GM18867 (cell line): ENCODE measurements around the gene SLC16A12.
"Not testable (repeated sequence)": the region's sequence is repeated elsewhere in the genome, so short reads cannot be mapped to it uniquely, and the experiment has no call there.

ENCODE experiments used
- ATAC-seq: cut with Tn5 transposase; IDR thresholded peaks from one replicate; pipeline ENCODE4 v1.9.1; 2021; ENCODE audit warnings: mild to moderate bottlenecking, moderate library complexity; ENCODE audit not compliant: unreplicated experiment

The SLC16A12 gene

DNA sequence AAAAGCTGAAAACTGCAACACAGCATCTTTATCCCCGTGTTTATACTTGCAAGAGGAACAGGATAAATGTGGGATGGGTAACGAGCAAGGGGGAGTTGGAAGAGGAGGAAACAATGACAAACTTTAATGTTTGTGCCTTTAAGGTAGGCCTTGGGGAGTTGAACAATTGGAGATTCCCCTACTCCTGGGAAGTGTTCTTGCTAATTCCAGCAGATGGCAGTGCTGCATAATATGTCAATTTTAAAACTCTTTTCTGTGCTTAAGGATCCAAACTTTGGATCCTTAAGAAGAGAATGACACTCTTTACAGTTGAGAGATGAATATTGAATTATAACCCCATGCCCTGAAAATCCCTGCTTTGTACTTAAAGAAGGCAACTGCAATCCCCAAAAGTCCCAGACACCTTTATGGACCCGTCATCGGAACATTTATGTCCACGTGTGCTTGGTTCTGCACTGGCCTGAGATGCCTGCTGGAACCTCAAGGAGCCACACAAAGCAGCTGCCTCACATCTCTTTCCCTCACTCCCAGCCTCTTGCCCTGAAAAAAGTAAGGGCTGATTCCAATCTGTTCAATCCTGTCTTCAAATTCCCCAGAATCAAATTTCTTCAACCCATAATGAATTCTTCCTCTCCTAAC lies 109.0 kb downstream of the SLC16A12 start:
- peak; percentile 51 for ATAC-seq

DNA sequence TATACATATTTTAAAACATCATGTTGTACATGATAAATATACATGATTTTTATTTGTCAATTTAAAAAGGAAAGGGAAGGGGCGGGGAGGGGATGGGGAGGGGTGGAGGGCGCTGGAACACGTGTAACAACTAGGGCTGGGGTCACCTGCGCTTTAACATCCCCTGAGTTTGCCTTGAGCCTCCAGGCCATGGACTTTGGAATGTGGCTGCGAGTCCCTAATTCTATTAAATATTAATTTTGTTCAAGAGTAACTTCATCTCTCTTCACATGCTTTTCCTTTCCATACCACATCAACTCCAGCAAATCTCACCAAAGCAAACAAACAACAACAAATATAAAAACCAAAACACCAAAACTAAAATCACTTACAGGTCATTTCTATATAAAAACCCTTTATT lies 110.4 kb downstream of the SLC16A12 start:
- ATAC-seq, result no peak

- no peak for ATAC-seq
Observed at GRCh38 chr10:89421018-89421476, 114.3 kb downstream of the SLC16A12 start.

- ATAC-seq, result no peak
Observed at GRCh38 chr10:89419548-89419947, 115.8 kb downstream of the SLC16A12 start.

GRCh38 chr10:89416465-89416864 lies 118.9 kb downstream of the SLC16A12 start:
- ATAC-seq, result no peak

DNA sequence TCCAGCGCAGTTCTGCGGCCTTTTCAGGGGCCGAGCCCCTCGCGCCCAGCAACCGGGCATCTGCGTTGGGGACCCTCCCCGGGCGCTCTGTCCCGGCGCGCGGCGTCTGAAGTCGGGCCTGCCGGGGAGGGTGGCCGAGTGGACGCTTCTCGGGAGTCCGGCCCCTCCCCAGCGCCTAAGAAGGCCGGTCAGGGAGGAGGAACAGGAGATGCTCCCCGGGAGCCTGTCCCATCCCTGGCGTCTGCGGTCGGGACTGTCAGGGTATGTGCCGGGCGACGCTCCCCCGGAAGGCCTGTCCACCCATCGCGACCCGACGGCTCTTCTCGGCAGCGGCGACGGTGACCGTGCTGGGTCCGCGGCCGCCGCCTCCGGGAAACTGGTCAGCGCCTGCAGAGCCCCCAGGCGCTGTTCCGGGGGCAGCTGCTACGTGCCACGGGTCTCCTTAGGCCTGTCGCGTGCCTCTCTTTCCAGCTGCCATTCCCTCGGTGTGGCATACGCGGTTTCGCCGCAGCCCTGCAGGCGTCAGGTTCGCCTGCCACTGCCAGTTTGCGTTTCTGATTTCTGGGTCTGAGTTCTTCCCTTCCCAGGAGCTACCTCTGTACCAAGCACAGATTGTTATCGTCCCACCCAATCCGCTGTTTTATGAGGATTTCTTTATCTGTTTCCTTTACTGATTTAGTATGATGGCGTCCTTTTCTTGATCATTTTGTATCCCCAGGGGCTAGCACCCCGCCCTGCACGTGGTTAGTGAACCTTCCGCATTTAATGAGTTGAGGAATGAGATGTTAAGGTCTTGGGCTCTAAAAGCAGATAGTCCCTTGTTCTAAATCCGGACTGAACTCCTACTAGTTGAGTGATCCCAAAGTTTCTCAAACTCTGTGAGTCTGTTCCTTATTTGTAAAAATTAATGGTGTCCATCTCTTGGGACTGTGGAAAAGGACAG lies 120.2 kb downstream of the SLC16A12 start:
- peak; percentile 38 for ATAC-seq

- ATAC-seq, result peak; percentile 83
Observed at GRCh38 chr10:89414146-89414878, 121.1 kb downstream of the SLC16A12 start, which contains the start of gene IFIT5. Gene IFIT5 (plus strand): TSS chr10:89414568. CDS start chr10:89414799, 231 bp downstream.

- no peak for ATAC-seq
Observed at GRCh38 chr10:89413398-89413912, 121.9 kb downstream of the SLC16A12 start.

- not testable (repeated sequence) for ATAC-seq
Observed at GRCh38 chr10:89412276-89412675, 123.1 kb downstream of the SLC16A12 start.

DNA sequence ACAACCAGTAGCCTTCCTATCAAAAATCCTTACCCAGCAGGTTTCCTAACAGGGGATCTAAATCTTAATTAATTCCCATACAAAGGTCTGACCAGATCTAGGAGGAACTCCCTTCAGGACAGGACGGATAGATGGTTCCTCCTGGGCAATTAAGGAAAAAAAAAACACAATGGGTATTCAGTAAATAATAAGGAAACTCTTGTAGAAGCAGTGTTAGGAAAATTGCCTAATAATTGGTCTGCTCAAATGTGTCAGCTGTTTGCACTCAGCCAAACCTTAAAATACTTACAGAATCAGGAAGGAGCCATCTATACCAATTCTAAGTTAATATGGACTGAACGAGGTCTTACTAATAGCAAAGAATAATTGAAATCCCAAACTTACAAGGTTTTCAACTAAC lies 124.3 kb downstream of the SLC16A12 start:
- not testable (repeated sequence) for ATAC-seq

- not testable (repeated sequence) for ATAC-seq
Observed at GRCh38 chr10:89410551-89410950, 124.8 kb downstream of the SLC16A12 start.

GRCh38 chr10:89409282-89409681 lies 126.1 kb downstream of the SLC16A12 start:
- not testable (repeated sequence) for ATAC-seq

DNA sequence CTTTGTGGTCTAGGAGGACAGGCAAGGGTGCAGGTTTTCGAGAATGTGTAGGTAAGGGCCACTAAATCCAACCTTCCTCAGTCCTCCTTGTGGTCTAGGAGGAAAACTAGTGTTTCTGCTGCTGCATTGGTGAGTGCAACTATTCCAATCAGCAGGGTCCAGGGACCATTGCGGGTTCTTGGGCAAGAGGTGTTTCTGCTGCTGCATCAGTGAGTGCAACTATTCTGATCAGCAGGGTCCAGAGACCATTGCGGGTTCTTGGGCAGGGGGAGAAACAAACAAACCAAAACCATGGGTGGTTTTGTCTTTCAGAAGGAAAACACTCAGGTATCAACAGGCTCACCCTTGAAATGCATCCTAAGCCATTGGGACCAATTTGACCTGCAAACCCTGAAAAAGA lies 127.6 kb downstream of the SLC16A12 start:
- ATAC-seq, result not testable (repeated sequence)

GRCh38 chr10:89406178-89406577 lies 129.2 kb downstream of the SLC16A12 start:
- not testable (repeated sequence) for ATAC-seq

GRCh38 chr10:89404104-89405047 lies 131.0 kb downstream of the SLC16A12 start:
- no peak for ATAC-seq

DNA sequence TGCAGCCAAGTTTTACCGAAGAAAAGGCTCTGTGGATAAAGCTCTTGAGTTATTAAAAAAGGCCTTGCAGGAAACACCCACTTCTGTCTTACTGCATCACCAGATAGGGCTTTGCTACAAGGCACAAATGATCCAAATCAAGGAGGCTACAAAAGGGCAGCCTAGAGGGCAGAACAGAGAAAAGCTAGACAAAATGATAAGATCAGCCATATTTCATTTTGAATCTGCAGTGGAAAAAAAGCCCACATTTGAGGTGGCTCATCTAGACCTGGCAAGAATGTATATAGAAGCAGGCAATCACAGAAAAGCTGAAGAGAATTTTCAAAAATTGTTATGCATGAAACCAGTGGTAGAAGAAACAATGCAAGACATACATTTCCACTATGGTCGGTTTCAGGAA lies 132.4 kb downstream of the SLC16A12 start:
- no peak for ATAC-seq

DNA sequence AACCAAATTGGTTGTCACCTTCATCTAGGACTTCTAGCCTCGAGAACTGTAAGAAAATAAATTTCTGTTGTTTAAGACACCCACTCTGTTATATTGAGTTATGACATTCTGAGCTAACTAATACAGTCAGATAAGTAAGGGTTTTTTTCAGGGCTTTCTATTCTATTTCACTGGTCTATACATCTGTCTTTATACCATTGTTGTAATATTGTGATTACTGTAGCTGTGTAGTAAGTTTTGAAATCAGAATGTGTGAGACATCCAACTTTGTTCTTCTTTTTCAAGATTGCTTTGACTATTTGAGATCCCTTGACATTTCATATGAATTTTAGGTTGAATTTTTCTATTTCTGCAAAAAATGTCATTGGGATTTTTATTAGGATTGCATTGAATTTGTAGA lies 135.4 kb downstream of the SLC16A12 start:
- no peak for ATAC-seq

DNA sequence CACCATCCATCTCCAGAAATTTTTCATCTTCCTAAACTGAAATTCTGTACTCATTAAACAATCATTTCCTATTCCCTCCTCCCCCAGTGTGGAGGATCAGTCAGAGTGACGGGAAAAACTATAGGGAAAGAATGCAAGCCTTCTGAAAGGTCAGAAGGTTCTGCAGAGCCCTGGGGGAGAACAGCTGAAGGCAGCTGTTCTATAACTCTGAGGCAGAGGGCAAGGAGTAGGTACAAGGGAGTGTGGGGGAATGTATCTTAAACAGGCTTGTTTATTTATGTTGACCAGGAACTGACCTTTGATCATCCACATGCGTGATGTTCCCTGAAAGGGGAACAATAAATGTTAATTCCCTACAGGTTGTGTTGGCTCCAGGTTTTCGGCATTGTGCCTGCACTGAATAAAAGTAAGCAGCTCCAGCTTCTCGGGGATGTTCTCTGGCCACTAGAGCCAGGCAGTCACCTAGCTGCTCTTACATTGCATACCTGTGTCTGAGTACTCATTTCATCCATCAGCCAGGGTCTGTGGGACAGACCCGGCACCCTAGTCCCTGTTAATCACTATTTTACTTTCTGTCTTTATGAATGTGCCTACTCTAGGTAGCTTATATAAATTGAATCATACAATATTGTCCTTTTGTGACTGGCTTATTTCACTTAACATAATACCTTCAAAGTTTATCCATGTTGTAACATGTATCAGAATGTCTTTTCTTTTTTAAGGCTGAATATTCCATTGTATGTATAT lies 137.2 kb downstream of the SLC16A12 start:
- ATAC-seq, result no peak

- no peak for ATAC-seq
Observed at GRCh38 chr10:89395141-89395540, 140.3 kb downstream of the SLC16A12 start.
